ENCODE measurements around the gene ABI1. TPM values are rescaled to one million over a fixed set of nuclear protein-coding genes. Genes with fewer than 3 reads are reported as not detected.
"Not testable (repeated sequence)": the region's sequence is repeated elsewhere in the genome, so short reads cannot be mapped to it uniquely, and the experiment has no call there.

ABI1 gene
- 71.7 and 76.9 TPM in 2 replicates for total RNA-seq

DNA sequence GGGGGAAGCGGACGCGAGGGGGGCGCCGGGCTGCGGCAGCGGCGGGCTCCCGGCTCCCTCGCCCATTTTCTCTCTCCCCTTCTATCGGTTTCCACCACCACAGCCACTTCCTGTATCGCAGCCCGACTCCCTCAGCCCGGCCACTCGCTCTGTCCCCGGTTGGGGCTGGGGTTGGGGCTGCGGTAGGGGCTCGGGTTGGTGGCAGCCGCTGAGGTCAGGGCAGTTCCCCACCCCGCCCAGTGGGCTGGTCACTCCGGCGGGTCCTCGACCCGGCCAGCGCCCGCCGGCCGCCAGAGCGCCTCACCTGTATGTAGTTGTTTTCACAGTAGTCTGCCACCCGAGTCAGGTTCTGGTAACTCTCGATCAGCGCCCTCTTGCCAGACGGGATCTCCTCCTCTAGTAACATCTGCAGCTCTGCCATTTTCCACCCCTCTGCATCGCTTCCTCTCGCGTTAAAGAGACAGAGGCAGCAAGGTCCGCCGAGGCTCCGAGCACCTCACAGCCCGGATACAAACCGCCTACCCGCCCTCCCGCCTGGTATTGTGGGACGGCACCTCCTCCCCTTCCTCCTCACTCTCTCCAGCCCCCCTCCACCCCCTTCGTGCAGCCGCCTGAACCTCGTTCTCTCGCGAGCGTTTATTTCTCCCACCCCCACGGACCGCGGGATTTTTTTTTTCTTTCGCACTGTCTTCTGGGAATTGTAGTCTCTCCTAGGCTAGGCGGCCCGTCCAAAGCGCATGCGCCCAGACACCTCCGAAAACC, at the start of gene ABI1:
TSS of gene ABI1 (minus strand) at position 516 of the 762 bp plus-strand sequence. CDS start at position 421, 95 bp downstream.
- H2AFZ ChIP-seq (ENCODE audit: low read length), result peak within 1 kb of the TSS; percentile 85
- peaks cover 17% of the 10 kb centered on the region for H3K4me1 ChIP-seq (ENCODE audit: insufficient read depth, low read length)
- H3K27me3 ChIP-seq (ENCODE audit: insufficient read depth, low read length), result peaks cover 7% of the 10 kb centered on the region
- peaks cover 10% of the 10 kb centered on the region for H4K20me1 ChIP-seq (ENCODE audit: insufficient read depth, low read length)
- H3K79me2 ChIP-seq (ENCODE audit: insufficient read depth, low read length), result peaks cover 46% of the 10 kb centered on the region
- H3K27ac ChIP-seq (ENCODE audit: low read depth, low read length), result peak within 1 kb of the TSS; percentile 91
- no peaks in the 10 kb centered on the region for H3K36me3 ChIP-seq (ENCODE audit: insufficient read depth, low read length)
- DNase-seq (ENCODE audit: insufficient read length, low spot score, missing footprints), result peak; percentile 94
- peak within 1 kb of the TSS; percentile 93 for H3K4me2 ChIP-seq (ENCODE audit: insufficient read depth, low read length)
- H3K4me3 ChIP-seq (ENCODE audit: insufficient read depth, low read length), result peak within 1 kb of the TSS; percentile 85
- TF ChIP-seq, protein P1, sequence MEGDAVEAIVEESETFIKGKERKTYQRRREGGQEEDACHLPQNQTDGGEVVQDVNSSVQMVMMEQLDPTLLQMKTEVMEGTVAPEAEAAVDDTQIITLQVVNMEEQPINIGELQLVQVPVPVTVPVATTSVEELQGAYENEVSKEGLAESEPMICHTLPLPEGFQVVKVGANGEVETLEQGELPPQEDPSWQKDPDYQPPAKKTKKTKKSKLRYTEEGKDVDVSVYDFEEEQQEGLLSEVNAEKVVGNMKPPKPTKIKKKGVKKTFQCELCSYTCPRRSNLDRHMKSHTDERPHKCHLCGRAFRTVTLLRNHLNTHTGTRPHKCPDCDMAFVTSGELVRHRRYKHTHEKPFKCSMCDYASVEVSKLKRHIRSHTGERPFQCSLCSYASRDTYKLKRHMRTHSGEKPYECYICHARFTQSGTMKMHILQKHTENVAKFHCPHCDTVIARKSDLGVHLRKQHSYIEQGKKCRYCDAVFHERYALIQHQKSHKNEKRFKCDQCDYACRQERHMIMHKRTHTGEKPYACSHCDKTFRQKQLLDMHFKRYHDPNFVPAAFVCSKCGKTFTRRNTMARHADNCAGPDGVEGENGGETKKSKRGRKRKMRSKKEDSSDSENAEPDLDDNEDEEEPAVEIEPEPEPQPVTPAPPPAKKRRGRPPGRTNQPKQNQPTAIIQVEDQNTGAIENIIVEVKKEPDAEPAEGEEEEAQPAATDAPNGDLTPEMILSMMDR (IDR thresholded peaks at IDR 0.05; ENCODE audit: extremely low read depth, low read depth, low read length), result no peak
- H3K9me3 ChIP-seq (ENCODE audit: low read depth, low read length), result no peaks in the 10 kb centered on the region

DNA sequence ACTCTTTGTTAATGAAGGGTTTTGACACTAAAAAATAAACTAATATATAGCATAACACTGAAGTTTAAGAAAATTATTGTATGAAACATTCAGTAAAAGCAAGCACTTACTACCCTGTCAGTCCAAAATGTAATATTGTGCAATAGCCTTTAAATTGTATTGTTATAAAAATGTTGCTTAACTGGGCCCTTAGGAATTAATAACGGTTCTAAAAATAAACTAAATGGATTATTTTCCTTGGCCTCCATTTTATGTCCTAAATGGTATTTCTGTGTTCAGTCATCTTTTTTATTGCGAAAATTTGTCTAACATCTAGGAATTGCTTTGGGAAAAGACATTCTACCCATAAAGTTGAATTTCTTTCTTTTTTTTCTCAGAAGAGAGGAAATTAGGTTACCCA, 49.0 kb upstream of the ABI1 start:
- no peaks in the 10 kb centered on the region for H3K36me3 ChIP-seq (ENCODE audit: insufficient read depth, low read length)
- no peak overlapping the region for H3K4me2 ChIP-seq (ENCODE audit: insufficient read depth, low read length)
- no peak overlapping the region for H2AFZ ChIP-seq (ENCODE audit: low read length)
- H3K27ac ChIP-seq (ENCODE audit: low read depth, low read length), result no peak overlapping the region
- no peaks in the 10 kb centered on the region for H3K27me3 ChIP-seq (ENCODE audit: insufficient read depth, low read length)
- H4K20me1 ChIP-seq (ENCODE audit: insufficient read depth, low read length), result no peaks in the 10 kb centered on the region
- TF ChIP-seq, protein P1 (IDR thresholded peaks at IDR 0.05; ENCODE audit: extremely low read depth, low read depth, low read length), result no peak
- H3K9me3 ChIP-seq (ENCODE audit: low read depth, low read length), result no peaks in the 10 kb centered on the region
- peak; percentile 67 for DNase-seq (ENCODE audit: insufficient read length, low spot score, missing footprints)
- no peak overlapping the region for H3K4me3 ChIP-seq (ENCODE audit: insufficient read depth, low read length)
- H3K4me1 ChIP-seq (ENCODE audit: insufficient read depth, low read length), result no peaks in the 10 kb centered on the region
- H3K79me2 ChIP-seq (ENCODE audit: insufficient read depth, low read length), result no peaks in the 10 kb centered on the region

DNA sequence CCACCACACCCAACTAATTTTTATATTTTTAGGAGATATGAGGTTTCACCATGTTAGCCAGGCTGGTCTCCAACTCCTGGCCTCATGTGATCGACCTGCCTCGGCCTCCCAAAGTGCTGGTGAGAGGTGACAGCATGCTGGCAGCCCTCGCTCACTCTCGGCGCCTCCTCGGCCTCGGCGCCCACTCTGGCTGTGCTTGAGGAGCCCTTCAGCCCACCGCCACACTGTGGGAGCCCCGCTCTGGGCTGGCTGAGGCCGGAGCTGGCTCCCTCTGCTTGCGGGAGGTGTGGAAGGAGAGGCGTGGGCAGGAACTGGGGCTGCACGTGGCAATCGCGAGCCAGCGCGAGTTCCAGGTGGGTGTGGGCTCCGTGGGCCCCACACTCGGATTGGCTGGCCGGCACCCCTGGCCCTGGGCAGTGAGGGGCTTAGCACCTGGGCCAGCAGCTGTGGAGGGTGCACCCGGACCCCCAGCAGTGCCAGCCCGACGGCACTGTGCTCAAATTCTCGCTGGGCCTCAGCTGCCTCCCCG, 44.6 kb upstream of the ABI1 start:
- H3K4me3 ChIP-seq (ENCODE audit: insufficient read depth, low read length), result not testable (repeated sequence)

GRCh38 chr10:26903431-26904217, 42.9 kb upstream of the ABI1 start:
- no peak overlapping the region for H3K4me2 ChIP-seq (ENCODE audit: insufficient read depth, low read length)
- H3K79me2 ChIP-seq (ENCODE audit: insufficient read depth, low read length), result no peaks in the 10 kb centered on the region
- no peak for DNase-seq (ENCODE audit: insufficient read length, low spot score, missing footprints)
- no peaks in the 10 kb centered on the region for H3K4me1 ChIP-seq (ENCODE audit: insufficient read depth, low read length)
- no peaks in the 10 kb centered on the region for H4K20me1 ChIP-seq (ENCODE audit: insufficient read depth, low read length)
- no peaks in the 10 kb centered on the region for H3K36me3 ChIP-seq (ENCODE audit: insufficient read depth, low read length)
- H3K4me3 ChIP-seq (ENCODE audit: insufficient read depth, low read length), result no peak overlapping the region
- no peaks in the 10 kb centered on the region for H3K27me3 ChIP-seq (ENCODE audit: insufficient read depth, low read length)
- H3K9me3 ChIP-seq (ENCODE audit: low read depth, low read length), result no peaks in the 10 kb centered on the region
- no peak overlapping the region for H3K27ac ChIP-seq (ENCODE audit: low read depth, low read length)
- H2AFZ ChIP-seq (ENCODE audit: low read length), result no peak overlapping the region
- TF ChIP-seq, protein P1 (IDR thresholded peaks at IDR 0.05; ENCODE audit: extremely low read depth, low read depth, low read length), result no peak

More for the DNA sequence above, 44.6 kb upstream of the ABI1 start:
- H3K27ac ChIP-seq (ENCODE audit: low read depth, low read length); H3K9me3 ChIP-seq (ENCODE audit: low read depth, low read length); H2AFZ ChIP-seq (ENCODE audit: low read length); DNase-seq (ENCODE audit: insufficient read length, low spot score, missing footprints); H3K79me2 ChIP-seq (ENCODE audit: insufficient read depth, low read length); H3K4me1 ChIP-seq (ENCODE audit: insufficient read depth, low read length); H3K27me3 ChIP-seq (ENCODE audit: insufficient read depth, low read length); H3K4me2 ChIP-seq (ENCODE audit: insufficient read depth, low read length); H3K36me3 ChIP-seq (ENCODE audit: insufficient read depth, low read length); H4K20me1 ChIP-seq (ENCODE audit: insufficient read depth, low read length): not testable (repeated sequence)

GRCh38 chr10:26892306-26892923, 31.7 kb upstream of the ABI1 start:
- not testable (repeated sequence) for H3K9me3 ChIP-seq (ENCODE audit: low read depth, low read length); H3K27me3 ChIP-seq (ENCODE audit: insufficient read depth, low read length); H3K79me2 ChIP-seq (ENCODE audit: insufficient read depth, low read length); H4K20me1 ChIP-seq (ENCODE audit: insufficient read depth, low read length); H3K36me3 ChIP-seq (ENCODE audit: insufficient read depth, low read length); H2AFZ ChIP-seq (ENCODE audit: low read length); DNase-seq (ENCODE audit: insufficient read length, low spot score, missing footprints); H3K4me1 ChIP-seq (ENCODE audit: insufficient read depth, low read length); H3K4me2 ChIP-seq (ENCODE audit: insufficient read depth, low read length); H3K27ac ChIP-seq (ENCODE audit: low read depth, low read length); H3K4me3 ChIP-seq (ENCODE audit: insufficient read depth, low read length)

Measured in osteoblast (primary cell).